HEK293 (cell line): Measurements from ENCODE around the gene S100A6.

Source experiments
- CTCF ChIP-seq: fragments of 450-650 bp; formaldehyde crosslinking; IDR thresholded peaks from 2 replicates; pipeline ENCODE4 v1.5.1; 2016; ENCODE audit warnings: missing biosample characterization, missing genetic modification characterization
- REST ChIP-seq: fragments of 450-650 bp; formaldehyde crosslinking; IDR thresholded peaks from 2 replicates; pipeline ENCODE4 v1.5.1; 2016; ENCODE audit warnings: missing biosample characterization, missing genetic modification characterization
- SETDB1 ChIP-seq: IDR thresholded peaks from one replicate; pipeline ENCODE4 v1.6.1; 2017; ENCODE audit warnings: mild to moderate bottlenecking, low read length, moderate library complexity, mixed read lengths; ENCODE audit not compliant: insufficient read length
- ZBTB26 ChIP-seq: fragments of 450-650 bp; formaldehyde crosslinking; optimal IDR thresholded peaks from 2 replicates; pipeline ENCODE3; 2016; ENCODE audit warnings: missing biosample characterization, mild to moderate bottlenecking, missing genetic modification characterization
- ZBTB7A ChIP-seq: fragments of 450-650 bp; formaldehyde crosslinking; IDR thresholded peaks from 2 replicates; pipeline ENCODE4 v1.5.1; 2016; ENCODE audit warnings: low read depth, missing biosample characterization, missing genetic modification characterization
- ZFHX2 ChIP-seq: fragments of 450-650 bp; formaldehyde crosslinking; conservative IDR thresholded peaks from 2 replicates; pipeline ENCODE4 v1.5.1; 2016; ENCODE audit warnings: missing biosample characterization, missing genetic modification characterization
- ZNF169 ChIP-seq: fragments of 450-650 bp; formaldehyde crosslinking; IDR thresholded peaks from 2 replicates; pipeline ENCODE4 v1.5.1; 2016; ENCODE audit warnings: missing biosample characterization, missing genetic modification characterization
- ZNF24 ChIP-seq: fragments of 450-650 bp; formaldehyde crosslinking; IDR thresholded peaks from 2 replicates; pipeline ENCODE4 v1.5.1; 2016; ENCODE audit warnings: missing biosample characterization, missing genetic modification characterization
- ZNF274 ChIP-seq, 2 experiments: fragments of 200-500 bp in 1 of 2; fragments of 450-650 bp in 1 of 2; sonication (Bioruptor generic) in 1 of 2; formaldehyde crosslinking in 1 of 2; IDR thresholded peaks; 2 replicates each; pipeline versions ENCODE4 v1.5.1 to v1.6.1; 2014 to 2016; ENCODE audit warnings: borderline replicate concordance in 1 of 2, inconsistent platforms in 1 of 2, low read length in 1 of 2, missing biosample characterization in 1 of 2, missing genetic modification characterization in 1 of 2
- ZNF518A ChIP-seq: fragments of 450-650 bp; formaldehyde crosslinking; conservative IDR thresholded peaks from 2 replicates; pipeline ENCODE4 v1.5.1; 2016; ENCODE audit warnings: low read depth, missing biosample characterization, missing genetic modification characterization
- ZNF549 ChIP-seq: fragments of 450-650 bp; IDR thresholded peaks from 2 replicates; pipeline ENCODE4 v1.5.1; 2018; ENCODE audit warnings: missing biosample characterization, missing genetic modification characterization, mild to moderate bottlenecking, inconsistent platforms, moderate library complexity
- ZNF585B ChIP-seq: fragments of 450-650 bp; formaldehyde crosslinking; IDR thresholded peaks from 2 replicates; pipeline ENCODE4 v1.5.1; 2016; ENCODE audit warnings: missing biosample characterization, missing genetic modification characterization

- TF ChIP-seq ZNF518A (tag by site-specific recombination) (no peak), CTCF (no peak), REST (tag by site-specific recombination) (no peak), ZBTB7A (no peak), ZNF169 (tag by site-specific recombination) (no peak), ZNF274 (IDR thresholded peaks at IDR 0.05; ENCODE audit: low read length) (no peak), ZNF274 (tag by site-specific recombination; IDR thresholded peaks at IDR 0.05; ENCODE audit: borderline replicate concordance) (no peak), ZBTB26 (tag by site-specific recombination) (no peak), SETDB1 (no peak), ZFHX2 (tag by site-specific recombination) (no peak), ZNF24 (no peak), ZNF585B (tag by site-specific recombination) (no peak), ZNF549 (tag by site-specific recombination) (no peak)
These were observed 47.1 kb downstream of the S100A6 start for GRCh38 chr1:153488731-153489130.
